ENCODE measurements around the gene PTGR3.

- no peak for TF ChIP-seq CTCF (IDR thresholded peaks at IDR 0.05)
- no peak for TF ChIP-seq POLR2A (IDR thresholded peaks at IDR 0.05)
Observed at GRCh38 chr18:75169411-75169810, 39.5 kb downstream of the PTGR3 start.

Measured in esophagus squamous epithelium (tissue), 4 donors.